OCI-LY1 (cell line): ENCODE data around the gene OR5K2.

Source experiments
- H2AFZ ChIP-seq: fragments of 200-600 bp; sonication (generic), shearing (Covaris generic); 2 replicates; pipeline ENCODE4 v1.6.0; 2014; ENCODE audit warnings: antibody characterized with exemption, mild to moderate bottlenecking, low read length
- H3F3A ChIP-seq: fragments of 200-600 bp; sonication (generic), shearing (Covaris generic); 2 replicates; pipeline ENCODE4 v1.6.0; 2014; ENCODE audit warnings: mild to moderate bottlenecking, antibody characterized with exemption, low read length, moderate library complexity; ENCODE audit not compliant: insufficient read depth
- H3K27ac ChIP-seq: fragments of 200-600 bp; sonication (generic); 2 replicates; pipeline ENCODE4 v1.5.1; 2014; ENCODE audit warnings: low read length, mixed run types, mild to moderate bottlenecking, low read depth; ENCODE audit not compliant: poor library complexity, severe bottlenecking
- H3K27me3 ChIP-seq: fragments of 200-600 bp; sonication (generic); 2 replicates; pipeline ENCODE4 v1.6.0; 2014; ENCODE audit warnings: antibody characterized with exemption, mild to moderate bottlenecking, low read length, moderate library complexity; ENCODE audit not compliant: insufficient read depth
- H3K36me3 ChIP-seq: fragments of 200-600 bp; sonication (generic); 2 replicates; pipeline ENCODE4 v1.6.1; 2014; ENCODE audit warnings: mild to moderate bottlenecking, antibody characterized with exemption, low read length, moderate library complexity, mixed read lengths; ENCODE audit not compliant: insufficient read depth
- H3K4me1 ChIP-seq: fragments of 200-600 bp; sonication (generic); 2 replicates; pipeline ENCODE4 v1.5.1; 2014; ENCODE audit warnings: mild to moderate bottlenecking, low read length, moderate library complexity; ENCODE audit not compliant: insufficient read depth, severe bottlenecking
- H3K4me2 ChIP-seq: fragments of 200-600 bp; sonication (generic), shearing (Covaris generic); 2 replicates; pipeline ENCODE4 v1.6.1; 2014; ENCODE audit warnings: low read length
- H3K4me3 ChIP-seq: fragments of 200-600 bp; sonication (generic); 2 replicates; pipeline ENCODE4 v1.5.1; 2014; ENCODE audit warnings: low read length, low read depth, mild to moderate bottlenecking, mixed read lengths; ENCODE audit not compliant: poor library complexity, severe bottlenecking
- H3K79me2 ChIP-seq: fragments of 200-600 bp; shearing (Covaris generic); 2 replicates; pipeline ENCODE4 v1.6.1; 2016; ENCODE audit warnings: mixed run types, low read length, mixed read lengths; ENCODE audit not compliant: insufficient read depth
- H3K9ac ChIP-seq: fragments of 200-600 bp; sonication (generic), shearing (Covaris generic); 2 replicates; pipeline ENCODE4 v1.6.1; 2014; ENCODE audit warnings: mild to moderate bottlenecking, low read length, mixed read lengths
- H3K9me2 ChIP-seq: fragments of 200-600 bp; sonication (generic), shearing (Covaris generic); 2 replicates; pipeline ENCODE4 v1.6.1; 2014; ENCODE audit warnings: low read depth, mild to moderate bottlenecking, low read length, mixed read lengths
- H3K9me3 ChIP-seq: fragments of 200-600 bp; shearing (Covaris generic); 2 replicates; pipeline ENCODE4 v1.6.1; 2014; ENCODE audit warnings: low read length, mixed read lengths
- H4K20me1 ChIP-seq: fragments of 200-600 bp; sonication (generic), shearing (Covaris generic); 2 replicates; pipeline ENCODE4 v1.6.0; 2016; ENCODE audit warnings: mild to moderate bottlenecking, low read length; ENCODE audit not compliant: insufficient read depth
- EZH2 ChIP-seq: fragments of 200-600 bp; sonication (generic), shearing (Covaris generic); IDR thresholded peaks from 2 replicates; pipeline ENCODE4 v1.8.0; 2017; ENCODE audit warnings: borderline replicate concordance, mixed run types, mild to moderate bottlenecking, antibody characterized with exemption, low read length, moderate library complexity, mixed read lengths
- TF ChIP-seq, protein P1 (sequence below): fragments of 200-600 bp; sonication (generic), shearing (Covaris generic); IDR thresholded peaks from 2 replicates; pipeline ENCODE4 v1.5.1; 2017; ENCODE audit warnings: mild to moderate bottlenecking, antibody characterized with exemption, low read length, moderate library complexity, mixed read lengths

OR5K2 gene

DNA sequence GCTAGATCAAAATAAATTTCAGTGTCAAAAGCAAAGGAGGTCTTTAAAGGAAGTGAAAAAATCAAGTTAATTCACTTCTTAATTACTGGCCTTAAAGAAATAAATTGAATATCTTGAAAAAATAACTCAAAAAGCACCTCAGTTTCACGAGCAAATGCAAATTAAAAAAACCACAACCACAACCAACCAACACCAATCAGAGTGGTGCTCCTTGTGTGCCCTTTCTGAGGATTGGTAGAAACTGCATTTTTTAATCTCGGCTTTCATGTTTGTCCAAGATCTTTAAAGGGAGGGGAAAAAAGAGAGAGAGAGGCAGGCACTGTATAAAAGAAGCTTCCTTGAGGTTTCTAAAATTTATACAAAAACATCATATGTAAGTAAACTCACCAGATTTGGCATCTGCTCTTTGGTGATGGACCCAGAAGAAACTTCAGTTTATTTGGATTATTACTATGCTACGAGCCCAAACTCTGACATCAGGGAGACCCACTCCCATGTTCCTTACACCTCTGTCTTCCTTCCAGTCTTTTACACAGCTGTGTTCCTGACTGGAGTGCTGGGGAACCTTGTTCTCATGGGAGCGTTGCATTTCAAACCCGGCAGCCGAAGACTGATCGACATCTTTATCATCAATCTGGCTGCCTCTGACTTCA, 34.3 kb downstream of the OR5K2 start, which contains the start of gene GPR15:
GPR15 (plus strand) TSS at position 357 of the 653 bp plus-strand sequence; CDS start at position 413, 56 bp downstream.
- H3F3A ChIP-seq, result no peaks in the 10 kb centered on the region
- no peak within 1 kb of the TSS for H3K4me2 ChIP-seq
- peaks cover 41% of the 10 kb centered on the region for H3K4me1 ChIP-seq
- H4K20me1 ChIP-seq, result no peaks in the 10 kb centered on the region
- H3K36me3 ChIP-seq, result no peaks in the 10 kb centered on the region
- H3K79me2 ChIP-seq, result no peaks in the 10 kb centered on the region
- H3K27me3 ChIP-seq, result no peaks in the 10 kb centered on the region
- no peaks in the 10 kb centered on the region for H3K9me2 ChIP-seq
- H3K9me3 ChIP-seq, result no peaks in the 10 kb centered on the region
- H3K9ac ChIP-seq, result no peak within 1 kb of the TSS
- H3K27ac ChIP-seq, result no peak within 1 kb of the TSS
- no peak for TF ChIP-seq EZH2
- TF ChIP-seq, protein P1, sequence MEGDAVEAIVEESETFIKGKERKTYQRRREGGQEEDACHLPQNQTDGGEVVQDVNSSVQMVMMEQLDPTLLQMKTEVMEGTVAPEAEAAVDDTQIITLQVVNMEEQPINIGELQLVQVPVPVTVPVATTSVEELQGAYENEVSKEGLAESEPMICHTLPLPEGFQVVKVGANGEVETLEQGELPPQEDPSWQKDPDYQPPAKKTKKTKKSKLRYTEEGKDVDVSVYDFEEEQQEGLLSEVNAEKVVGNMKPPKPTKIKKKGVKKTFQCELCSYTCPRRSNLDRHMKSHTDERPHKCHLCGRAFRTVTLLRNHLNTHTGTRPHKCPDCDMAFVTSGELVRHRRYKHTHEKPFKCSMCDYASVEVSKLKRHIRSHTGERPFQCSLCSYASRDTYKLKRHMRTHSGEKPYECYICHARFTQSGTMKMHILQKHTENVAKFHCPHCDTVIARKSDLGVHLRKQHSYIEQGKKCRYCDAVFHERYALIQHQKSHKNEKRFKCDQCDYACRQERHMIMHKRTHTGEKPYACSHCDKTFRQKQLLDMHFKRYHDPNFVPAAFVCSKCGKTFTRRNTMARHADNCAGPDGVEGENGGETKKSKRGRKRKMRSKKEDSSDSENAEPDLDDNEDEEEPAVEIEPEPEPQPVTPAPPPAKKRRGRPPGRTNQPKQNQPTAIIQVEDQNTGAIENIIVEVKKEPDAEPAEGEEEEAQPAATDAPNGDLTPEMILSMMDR, result no peak
- H3K4me3 ChIP-seq, result no peak within 1 kb of the TSS
- H2AFZ ChIP-seq, result no peak within 1 kb of the TSS

DNA sequence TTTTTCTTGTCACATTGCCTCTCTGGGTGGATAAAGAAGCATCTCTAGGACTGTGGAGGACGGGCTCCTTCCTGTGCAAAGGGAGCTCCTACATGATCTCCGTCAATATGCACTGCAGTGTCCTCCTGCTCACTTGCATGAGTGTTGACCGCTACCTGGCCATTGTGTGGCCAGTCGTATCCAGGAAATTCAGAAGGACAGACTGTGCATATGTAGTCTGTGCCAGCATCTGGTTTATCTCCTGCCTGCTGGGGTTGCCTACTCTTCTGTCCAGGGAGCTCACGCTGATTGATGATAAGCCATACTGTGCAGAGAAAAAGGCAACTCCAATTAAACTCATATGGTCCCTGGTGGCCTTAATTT, 34.8 kb downstream of the OR5K2 start:
- Histone ChIP-seq H4K20me1 (no peaks in the 10 kb centered on the region), H3K4me2 (no peak overlapping the region), H3F3A (no peaks in the 10 kb centered on the region), H3K27me3 (no peaks in the 10 kb centered on the region), H3K4me3 (no peak overlapping the region), H3K79me2 (no peaks in the 10 kb centered on the region), H3K9ac (no peak overlapping the region), H3K9me3 (no peaks in the 10 kb centered on the region), H3K4me1 (peaks cover 46% of the 10 kb centered on the region), H2AFZ (no peak overlapping the region), H3K9me2 (no peaks in the 10 kb centered on the region), H3K27ac (no peak overlapping the region), H3K36me3 (no peaks in the 10 kb centered on the region)
- TF ChIP-seq, protein P1, result no peak

DNA sequence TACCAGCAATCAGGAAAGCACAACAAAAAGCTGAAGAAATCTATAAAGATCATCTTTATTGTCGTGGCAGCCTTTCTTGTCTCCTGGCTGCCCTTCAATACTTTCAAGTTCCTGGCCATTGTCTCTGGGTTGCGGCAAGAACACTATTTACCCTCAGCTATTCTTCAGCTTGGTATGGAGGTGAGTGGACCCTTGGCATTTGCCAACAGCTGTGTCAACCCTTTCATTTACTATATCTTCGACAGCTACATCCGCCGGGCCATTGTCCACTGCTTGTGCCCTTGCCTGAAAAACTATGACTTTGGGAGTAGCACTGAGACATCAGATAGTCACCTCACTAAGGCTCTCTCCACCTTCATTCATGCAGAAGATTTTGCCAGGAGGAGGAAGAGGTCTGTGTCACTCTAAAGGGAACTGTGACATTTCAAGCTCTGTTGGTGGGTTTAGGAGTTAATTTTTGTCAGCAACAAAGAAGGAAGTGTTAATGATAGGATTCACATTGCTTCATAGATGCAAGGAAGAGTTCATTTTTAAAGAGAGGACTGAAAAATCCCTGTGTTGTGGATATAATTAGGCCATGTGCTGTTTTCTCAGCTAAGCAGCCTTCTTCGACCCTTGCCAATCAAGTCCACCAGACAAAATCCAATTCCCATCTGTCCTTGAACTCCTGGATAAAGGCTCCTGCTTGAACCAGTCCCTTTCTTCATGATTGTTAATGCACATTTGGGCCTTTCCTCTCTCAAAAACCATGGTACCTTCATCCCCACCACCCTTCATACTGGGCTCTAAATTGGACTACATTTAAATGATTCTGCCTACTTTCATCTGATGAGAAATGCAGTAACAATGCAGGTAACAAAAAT, 35.5 kb downstream of the OR5K2 start:
- Histone ChIP-seq H3K9me3 (no peaks in the 10 kb centered on the region), H3K4me1 (peaks cover 48% of the 10 kb centered on the region), H3K9ac (no peak overlapping the region), H3F3A (no peaks in the 10 kb centered on the region), H3K36me3 (no peaks in the 10 kb centered on the region), H3K79me2 (no peaks in the 10 kb centered on the region), H2AFZ (no peak overlapping the region), H3K4me3 (no peak overlapping the region), H3K4me2 (no peak overlapping the region), H4K20me1 (no peaks in the 10 kb centered on the region), H3K27me3 (no peaks in the 10 kb centered on the region), H3K9me2 (no peaks in the 10 kb centered on the region), H3K27ac (no peak overlapping the region)
- TF ChIP-seq, protein P1, result no peak
